ENCODE data around the gene ARHGAP9. TPM values are rescaled to one million over a fixed set of nuclear protein-coding genes. Genes with fewer than 3 reads are reported as not detected.

The ARHGAP9 gene
- total and polyA plus RNA-seq, 2 of the 8 experiments (the other 6 are each of a cell fraction or from before 2014, with no cell fraction given): 3.2 to 6.0 TPM

- H4K20me1 ChIP-seq (replicated peaks in 1 of 2; ENCODE audit: control insufficient read depth in 1 of 2, insufficient read depth in 2 of 2, low read length in 2 of 2): no peaks in the 10 kb centered on the region
- no peak overlapping the region for H2BK15ac ChIP-seq (ENCODE audit: low read length)
- H3K79me2 ChIP-seq (ENCODE audit: control insufficient read depth in 1 of 2, insufficient read depth in 2 of 2, low read length in 2 of 2): no peaks in the 10 kb centered on the region
- no peak overlapping the region for H3K4me3 ChIP-seq (ENCODE audit: extremely low read depth in 1 of 4, insufficient read depth in 2 of 4, low read depth in 3 of 4, low read length in 4 of 4)
- no peak overlapping the region for H3K4me2 ChIP-seq (ENCODE audit: insufficient read depth in 1 of 2, low read depth in 2 of 2, low read length in 2 of 2)
- no peaks in the 10 kb centered on the region for H3K9me3 ChIP-seq (ENCODE audit: insufficient read depth in 2 of 2, low read depth in 1 of 2, low read length in 1 of 2)
- no peak overlapping the region; a peak in 1 of 7 replicates for H3K9ac ChIP-seq (replicated peaks in 1 of 4; ENCODE audit: extremely low read depth in 1 of 4, low read depth in 3 of 4, low read length in 3 of 4)
- H2BK120ac ChIP-seq (replicated peaks; ENCODE audit: low read depth, low read length): no peak overlapping the region
- FAIRE-seq: no peak
- H2BK12ac ChIP-seq (ENCODE audit: low read depth, low read length): no peak overlapping the region
- H3K4ac ChIP-seq (replicated peaks; ENCODE audit: insufficient read length, low read depth, low read length): no peak overlapping the region
- H3K27me3 ChIP-seq (replicated peaks in 1 of 4; ENCODE audit: control insufficient read depth in 3 of 4, extremely low read depth in 1 of 4, insufficient read depth in 3 of 4, low read length in 3 of 4): peaks cover 0 to 8% (median 6%) of the 10 kb centered on the region in 4 experiments; a peak in 5 of 7 replicates
- no peaks in the 10 kb centered on the region for H3K79me1 ChIP-seq (ENCODE audit: low read depth, low read length)
- H4K91ac ChIP-seq (replicated peaks; ENCODE audit: insufficient read length, low read length): no peak overlapping the region
- peak overlapping the region; percentile 62 for H2AFZ ChIP-seq (ENCODE audit: low read length)
- no peak for TF ChIP-seq TAF7 (optimal IDR thresholded peaks at IDR 0.05; ENCODE audit: borderline replicate concordance, low read depth, low read length)
- no peak for TF ChIP-seq RNF2 (IDR thresholded peaks at IDR 0.05; ENCODE audit: borderline replicate concordance, low read depth, low read length, missing control alignments, poor library complexity, severe bottlenecking)
- TF ChIP-seq SUZ12 (IDR thresholded peaks at IDR 0.05; ENCODE audit: low read length): no peak
- no peak for TF ChIP-seq TEAD4 (IDR thresholded peaks at IDR 0.05; ENCODE audit: low read depth, low read length)
- no peak overlapping the region for H4K5ac ChIP-seq (ENCODE audit: insufficient read length, low read depth, low read length)
- no peak overlapping the region for H4K8ac ChIP-seq (ENCODE audit: extremely low read depth, insufficient read depth, low read length)
- H3K14ac ChIP-seq (ENCODE audit: insufficient read length): no peak overlapping the region
- no peak overlapping the region for H3K23ac ChIP-seq (ENCODE audit: insufficient read length)
- no peaks in the 10 kb centered on the region for H3K36me3 ChIP-seq (ENCODE audit: control insufficient read depth in 2 of 4, insufficient read depth in 4 of 4, low read length in 3 of 4)
- DNase-seq (ENCODE audit: low read depth in 1 of 2, low spot score in 2 of 2): no peak
- no peak overlapping the region for H3K18ac ChIP-seq (ENCODE audit: extremely low read depth, low read length)
- no peak overlapping the region for H2BK20ac ChIP-seq (ENCODE audit: low read length)
- no peak overlapping the region for H2BK5ac ChIP-seq (ENCODE audit: low read depth, low read length)
- POLR2A ChIA-PET (ENCODE audit: partially characterized antibody): no interaction called here
- H3K56ac ChIP-seq (replicated peaks; ENCODE audit: insufficient read length, low read depth, low read length): no peak overlapping the region
- whole genome bisulfite sequencing, 2 experiments (ENCODE audit: extremely low coverage in 1 of 2, insufficient coverage in 1 of 2, insufficient read length in 1 of 2, insufficient replicate concordance in 2 of 2, low coverage in 1 of 2, low lambda C conversion rate in 2 of 2, missing lambda C conversion rate in 1 of 2): 89% methylated on average over 1 of the region's 1 CpG; no CpG with 5 or more reads in 1 of the 2 experiments
- CTCF ChIA-PET (ENCODE audit: partially characterized antibody): interaction anchor here (0.6 to 25.1 kb wide), 4 partner anchors 24 to 402 kb away, joined by 3 to 441 read pairs (median 3); partner anchors contain the start of genes GLI1 and INHBE
- H3K4me1 ChIP-seq (replicated peaks in 1 of 4; ENCODE audit: control insufficient read depth in 3 of 4, insufficient read depth in 4 of 4, low read length in 3 of 4): peaks cover 0 to 9% (median 6%) of the 10 kb centered on the region in 4 experiments; a peak in 6 of 7 replicates
- H3K27ac ChIP-seq (ENCODE audit: low read depth, low read length): no peak overlapping the region
- no peak overlapping the region for H2AK5ac ChIP-seq (ENCODE audit: low read depth, low read length)
- H3K23me2 ChIP-seq (ENCODE audit: low read depth, low read length): no peaks in the 10 kb centered on the region
Measured at GRCh38 chr12:57481671-57482070, 2.0 kb upstream of the ARHGAP9 start.

Measured in H1 (cell line).